ENCODE measurements around the gene B3GNT2.

DNA sequence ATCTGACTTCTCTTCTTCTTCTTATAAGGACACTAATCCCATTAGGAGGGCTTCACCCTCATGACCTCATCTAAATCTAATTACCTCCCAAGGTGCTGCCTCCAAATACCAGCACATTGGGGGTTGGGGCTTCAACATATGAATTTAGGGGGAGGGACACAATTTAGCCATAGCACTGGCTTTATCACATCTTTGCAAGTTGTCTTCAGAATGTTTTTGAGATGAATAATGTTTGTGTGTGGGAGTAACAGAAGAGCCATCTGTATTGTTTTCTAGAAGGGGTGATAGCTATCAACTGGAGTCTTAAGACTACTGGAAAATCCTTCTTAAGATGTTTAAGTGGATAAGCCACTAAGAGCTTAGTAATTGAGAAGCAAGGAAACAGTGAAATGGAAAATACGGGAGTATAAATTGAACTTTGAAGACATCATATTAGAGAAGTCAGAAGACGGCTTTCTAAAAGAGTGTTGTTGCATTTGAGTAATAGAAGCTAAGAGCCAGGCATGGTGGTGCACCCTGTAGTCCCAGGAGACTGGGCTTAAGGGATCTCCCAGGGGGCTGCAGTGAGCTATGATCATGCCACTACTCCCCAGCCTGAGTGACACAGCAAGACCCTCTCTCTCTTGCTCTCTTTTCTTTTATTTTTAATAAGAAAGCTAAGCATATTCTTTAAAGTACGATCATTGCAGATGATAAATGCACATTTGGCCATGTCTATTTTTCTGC lies 32.6 kb upstream of the B3GNT2 start:
- TF ChIP-seq, protein P1, sequence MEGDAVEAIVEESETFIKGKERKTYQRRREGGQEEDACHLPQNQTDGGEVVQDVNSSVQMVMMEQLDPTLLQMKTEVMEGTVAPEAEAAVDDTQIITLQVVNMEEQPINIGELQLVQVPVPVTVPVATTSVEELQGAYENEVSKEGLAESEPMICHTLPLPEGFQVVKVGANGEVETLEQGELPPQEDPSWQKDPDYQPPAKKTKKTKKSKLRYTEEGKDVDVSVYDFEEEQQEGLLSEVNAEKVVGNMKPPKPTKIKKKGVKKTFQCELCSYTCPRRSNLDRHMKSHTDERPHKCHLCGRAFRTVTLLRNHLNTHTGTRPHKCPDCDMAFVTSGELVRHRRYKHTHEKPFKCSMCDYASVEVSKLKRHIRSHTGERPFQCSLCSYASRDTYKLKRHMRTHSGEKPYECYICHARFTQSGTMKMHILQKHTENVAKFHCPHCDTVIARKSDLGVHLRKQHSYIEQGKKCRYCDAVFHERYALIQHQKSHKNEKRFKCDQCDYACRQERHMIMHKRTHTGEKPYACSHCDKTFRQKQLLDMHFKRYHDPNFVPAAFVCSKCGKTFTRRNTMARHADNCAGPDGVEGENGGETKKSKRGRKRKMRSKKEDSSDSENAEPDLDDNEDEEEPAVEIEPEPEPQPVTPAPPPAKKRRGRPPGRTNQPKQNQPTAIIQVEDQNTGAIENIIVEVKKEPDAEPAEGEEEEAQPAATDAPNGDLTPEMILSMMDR (IDR thresholded peaks at IDR 0.05; ENCODE audit: insufficient read depth, low read length), result no peak
- TF ChIP-seq, protein P2, sequence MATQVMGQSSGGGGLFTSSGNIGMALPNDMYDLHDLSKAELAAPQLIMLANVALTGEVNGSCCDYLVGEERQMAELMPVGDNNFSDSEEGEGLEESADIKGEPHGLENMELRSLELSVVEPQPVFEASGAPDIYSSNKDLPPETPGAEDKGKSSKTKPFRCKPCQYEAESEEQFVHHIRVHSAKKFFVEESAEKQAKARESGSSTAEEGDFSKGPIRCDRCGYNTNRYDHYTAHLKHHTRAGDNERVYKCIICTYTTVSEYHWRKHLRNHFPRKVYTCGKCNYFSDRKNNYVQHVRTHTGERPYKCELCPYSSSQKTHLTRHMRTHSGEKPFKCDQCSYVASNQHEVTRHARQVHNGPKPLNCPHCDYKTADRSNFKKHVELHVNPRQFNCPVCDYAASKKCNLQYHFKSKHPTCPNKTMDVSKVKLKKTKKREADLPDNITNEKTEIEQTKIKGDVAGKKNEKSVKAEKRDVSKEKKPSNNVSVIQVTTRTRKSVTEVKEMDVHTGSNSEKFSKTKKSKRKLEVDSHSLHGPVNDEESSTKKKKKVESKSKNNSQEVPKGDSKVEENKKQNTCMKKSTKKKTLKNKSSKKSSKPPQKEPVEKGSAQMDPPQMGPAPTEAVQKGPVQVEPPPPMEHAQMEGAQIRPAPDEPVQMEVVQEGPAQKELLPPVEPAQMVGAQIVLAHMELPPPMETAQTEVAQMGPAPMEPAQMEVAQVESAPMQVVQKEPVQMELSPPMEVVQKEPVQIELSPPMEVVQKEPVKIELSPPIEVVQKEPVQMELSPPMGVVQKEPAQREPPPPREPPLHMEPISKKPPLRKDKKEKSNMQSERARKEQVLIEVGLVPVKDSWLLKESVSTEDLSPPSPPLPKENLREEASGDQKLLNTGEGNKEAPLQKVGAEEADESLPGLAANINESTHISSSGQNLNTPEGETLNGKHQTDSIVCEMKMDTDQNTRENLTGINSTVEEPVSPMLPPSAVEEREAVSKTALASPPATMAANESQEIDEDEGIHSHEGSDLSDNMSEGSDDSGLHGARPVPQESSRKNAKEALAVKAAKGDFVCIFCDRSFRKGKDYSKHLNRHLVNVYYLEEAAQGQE (IDR thresholded peaks at IDR 0.05; ENCODE audit: insufficient replicate concordance, low read depth), result no peak
